CD4-positive, alpha-beta memory T cell (primary cell): Measurements from ENCODE around the gene SPSB3. TPM values are rescaled to one million over a fixed set of nuclear protein-coding genes. Genes with fewer than 3 reads are reported as not detected.
"Not testable (repeated sequence)": the region's sequence is repeated elsewhere in the genome, so short reads cannot be mapped to it uniquely, and the experiment has no call there.

Experiments used
- CTCF ChIA-PET: fragments of 350-600 bp; sonication (Branson Sonifier 250); formaldehyde crosslinking; loops from one replicate; lab custom pipeline; 2021; ENCODE audit warnings: inconsistent platforms; ENCODE audit not compliant: partially characterized antibody; lab: Charles Lee
- POLR2A ChIA-PET: fragments of 350-600 bp; sonication (Branson Sonifier 250); formaldehyde crosslinking; loops from one replicate; lab custom pipeline; 2021; ENCODE audit not compliant: partially characterized antibody; lab: Charles Lee
- DNase-seq, 5 donors: peaks; one replicate each; pipeline versions ENCODE4 v3.0.0 to v3.0.0-alpha.2; 2020 to 2022; ENCODE audit warnings: mixed read lengths in 1 of 5
- H3K27ac ChIP-seq: one replicate; pipeline ENCODE4 v1.7.0; 2013; ENCODE audit warnings: low read depth, low read length
- H3K27me3 ChIP-seq: 2 replicates; pipeline ENCODE4 v1.7.0; 2013; ENCODE audit warnings: mild to moderate bottlenecking, low read length, moderate library complexity; ENCODE audit not compliant: insufficient read depth
- H3K36me3 ChIP-seq: 2 replicates; pipeline ENCODE4 v1.7.0; 2013; ENCODE audit warnings: mild to moderate bottlenecking, low read length, moderate library complexity; ENCODE audit not compliant: insufficient read depth
- H3K4me1 ChIP-seq: 2 replicates; pipeline ENCODE4 v1.7.0; 2013; ENCODE audit warnings: mild to moderate bottlenecking, low read length, moderate library complexity; ENCODE audit not compliant: insufficient read depth
- H3K4me3 ChIP-seq, 2 donors: one replicate each; pipeline ENCODE4 v1.7.0; 2013; ENCODE audit warnings: low read length in 2 of 2, mild to moderate bottlenecking in 1 of 2
- H3K9me3 ChIP-seq, 2 donors: one replicate each; pipeline ENCODE4 v1.7.0; 2013; ENCODE audit warnings: low read length in 2 of 2, control low read depth in 1 of 2; ENCODE audit not compliant: control insufficient read depth in 1 of 2
- H3K27ac Mint-ChIP-seq, 7 donors: one replicate each; pipeline ENCODE4 v1.8.0; 2020 to 2021; ENCODE audit warnings: mixed read lengths in 7 of 7, mild to moderate bottlenecking in 6 of 7, inconsistent platforms in 3 of 7, moderate library complexity in 3 of 7
- H3K27me3 Mint-ChIP-seq, 2 donors: one replicate each; pipeline ENCODE4 v1.8.0; 2020 to 2021; ENCODE audit warnings: mixed read lengths in 2 of 2
- H3K36me3 Mint-ChIP-seq, 2 donors: one replicate each; pipeline ENCODE4 v1.8.0; 2020 to 2021; ENCODE audit warnings: mixed read lengths in 2 of 2, inconsistent platforms in 1 of 2, mild to moderate bottlenecking in 1 of 2
- H3K4me1 Mint-ChIP-seq, 4 donors: one replicate each; pipeline ENCODE4 v1.8.0; 2020 to 2021; ENCODE audit warnings: mixed read lengths in 4 of 4, mild to moderate bottlenecking in 1 of 4
- H3K4me3 Mint-ChIP-seq, 8 donors: one replicate each; pipeline ENCODE4 v1.8.0; 2020 to 2021; ENCODE audit warnings: mixed read lengths in 8 of 8, mild to moderate bottlenecking in 7 of 8, moderate library complexity in 6 of 8, inconsistent platforms in 3 of 8
- H3K9me3 Mint-ChIP-seq, 8 donors: one replicate each; pipeline ENCODE4 v1.8.0; 2020 to 2021; ENCODE audit warnings: mixed read lengths in 8 of 8, mild to moderate bottlenecking in 5 of 8, inconsistent platforms in 3 of 8, moderate library complexity in 1 of 8
- intact Hi-C: fragments of 100-400 bp; cut with micrococcal nuclease; formaldehyde crosslinking; loops from one replicate; pipeline ENCODE4 v1.15.1; 2023
- polyA plus RNA-seq, 2 donors: library from polyadenylated mRNA; unstranded; fragments of 300-500 nt; fragmentation: Illumina TruSeq; gene quantifications; one replicate each; pipeline ENCODE4 v1.2.3, GENCODE V29; 2021
- total RNA-seq, 2 experiments: library from RNA; stranded (reverse); gene quantifications; one replicate each; pipeline ENCODE4 v1.2.3, GENCODE V29; 2021

The SPSB3 gene
- total and polyA plus RNA-seq, 4 experiments from 2014 or later = 56.6 to 144 (median 103) TPM

GRCh38 chr16:1740781-1741490, 41.4 kb downstream of the SPSB3 start:
- peak in 1 of 5 donors; percentile 27 for DNase-seq
- peaks cover 25% of the 10 kb centered on the region for H3K36me3 ChIP-seq
- Mint-ChIP-seq H3K4me1 (no peaks in the 10 kb centered on the region), H3K36me3 (peaks cover 9 to 19% of the 10 kb centered on the region in 2 donors), H3K27ac (no peak overlapping the region), H3K27me3 (no peaks in the 10 kb centered on the region), H3K9me3 (no peaks in the 10 kb centered on the region), H3K4me3 (no peak overlapping the region)
- no peaks in the 10 kb centered on the region for H3K9me3 ChIP-seq
- no peaks in the 10 kb centered on the region for H3K4me1 ChIP-seq
- ChIA-PET POLR2A (interaction anchor here (0.6 kb wide), 1 partner anchor 77 kb away, joined by 3 read pairs; no protein-coding TSS in a partner anchor), CTCF (no interaction called here)
- H3K27ac ChIP-seq = no peak overlapping the region
- H3K4me3 ChIP-seq = no peak overlapping the region
- no peaks in the 10 kb centered on the region for H3K27me3 ChIP-seq
- intact Hi-C loops = loop anchor here (5.0 kb wide), 1 partner anchor 74 kb away; no protein-coding TSS in a partner anchor

DNA sequence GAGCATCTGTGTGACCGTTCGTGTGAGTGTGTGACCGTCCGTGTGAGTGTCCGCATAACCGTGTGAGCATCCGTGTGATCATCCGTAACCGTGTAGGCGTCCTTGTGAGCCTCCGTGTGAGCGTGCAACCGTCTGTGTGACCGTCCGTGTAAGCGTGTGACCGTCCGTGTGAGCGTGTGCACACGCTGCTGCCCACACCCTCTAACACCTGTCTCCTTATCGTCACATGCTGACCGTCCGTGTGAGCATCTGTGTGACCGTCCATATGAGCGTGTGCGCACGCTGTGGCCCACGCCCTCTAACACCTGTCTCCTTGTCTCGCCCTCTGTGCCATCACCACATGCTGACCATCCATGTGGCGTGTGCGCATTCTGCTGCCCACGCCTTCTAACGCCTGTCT, 42.1 kb downstream of the SPSB3 start:
- H3K4me1 Mint-ChIP-seq = no peaks in the 10 kb centered on the region
- H3K36me3 ChIP-seq = peaks cover 20% of the 10 kb centered on the region
- H3K4me3 Mint-ChIP-seq = no peak overlapping the region
- H3K36me3 Mint-ChIP-seq = peaks cover 8 to 13% of the 10 kb centered on the region in 2 donors
- no peaks in the 10 kb centered on the region for H3K27me3 Mint-ChIP-seq
- no peaks in the 10 kb centered on the region for H3K9me3 Mint-ChIP-seq
- CTCF ChIA-PET = no interaction called here
- intact Hi-C loops = loop anchor here (5.0 kb wide), 1 partner anchor 73 kb away; no protein-coding TSS in a partner anchor
- POLR2A ChIA-PET = interaction anchor here (0.7 kb wide), 1 partner anchor 248 kb away, joined by 5 read pairs; no protein-coding TSS in a partner anchor
- no peak overlapping the region for H3K27ac Mint-ChIP-seq
- H3K9me3 ChIP-seq = no peaks in the 10 kb centered on the region
- no peaks in the 10 kb centered on the region for H3K27me3 ChIP-seq
- H3K27ac ChIP-seq = no peak overlapping the region
- no peaks in the 10 kb centered on the region for H3K4me1 ChIP-seq
- no peak overlapping the region for H3K4me3 ChIP-seq
- DNase-seq = peak in 1 of 5 donors; percentile 28

GRCh38 chr16:1734816-1735215, 47.6 kb downstream of the SPSB3 start:
- H3K4me3 ChIP-seq = no peak overlapping the region
- peaks cover 20% of the 10 kb centered on the region for H3K36me3 ChIP-seq
- no peaks in the 10 kb centered on the region for H3K27me3 Mint-ChIP-seq
- H3K27me3 ChIP-seq = no peaks in the 10 kb centered on the region
- CTCF ChIA-PET = no interaction called here
- intact Hi-C loops = no loop called here
- no peaks in the 10 kb centered on the region for H3K4me1 ChIP-seq
- DNase-seq = no peak
- no peaks in the 10 kb centered on the region for H3K9me3 Mint-ChIP-seq
- H3K27ac ChIP-seq = no peak overlapping the region
- H3K36me3 Mint-ChIP-seq = peaks cover 0 to 13% of the 10 kb centered on the region in 2 donors
- POLR2A ChIA-PET = no interaction called here
- no peak overlapping the region for H3K27ac Mint-ChIP-seq
- H3K9me3 ChIP-seq = no peaks in the 10 kb centered on the region
- H3K4me1 Mint-ChIP-seq = no peaks in the 10 kb centered on the region
- H3K4me3 Mint-ChIP-seq = peak overlapping the region in 1 of 8 donors; percentile 10

DNA sequence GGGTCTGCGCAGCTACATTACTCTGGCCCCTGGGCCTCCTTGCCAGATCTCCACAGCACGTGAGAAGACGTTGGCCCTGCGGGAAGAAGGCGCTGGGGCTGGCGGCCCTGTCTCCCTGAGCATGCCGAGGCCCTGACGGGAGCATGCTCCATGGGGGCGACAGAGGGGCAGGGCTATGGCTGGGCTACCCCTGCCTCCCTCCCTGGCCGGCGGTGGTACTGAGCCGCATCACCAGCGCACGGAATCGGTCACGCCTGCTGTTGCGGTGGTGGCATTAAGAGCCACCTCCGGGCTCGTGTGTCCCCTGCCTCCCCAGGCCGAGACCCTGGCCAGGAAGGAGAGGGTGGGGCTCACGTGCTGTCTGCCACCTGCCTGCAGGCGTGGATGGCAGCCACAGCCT, 48.2 kb downstream of the SPSB3 start:
- Mint-ChIP-seq H3K9me3 (no peaks in the 10 kb centered on the region), H3K36me3 (peaks cover 0 to 16% of the 10 kb centered on the region in 2 donors), H3K4me1 (no peaks in the 10 kb centered on the region), H3K4me3 (no peak overlapping the region), H3K27ac (no peak overlapping the region), H3K27me3 (no peaks in the 10 kb centered on the region)
- Histone ChIP-seq H3K27me3 (no peaks in the 10 kb centered on the region), H3K4me1 (no peaks in the 10 kb centered on the region), H3K36me3 (peaks cover 22% of the 10 kb centered on the region), H3K4me3 (no peak overlapping the region), H3K9me3 (no peaks in the 10 kb centered on the region), H3K27ac (no peak overlapping the region)
- POLR2A ChIA-PET = no interaction called here
- intact Hi-C loops = no loop called here
- no peak for DNase-seq
- CTCF ChIA-PET = no interaction called here

GRCh38 chr16:1732551-1732987, 49.8 kb downstream of the SPSB3 start:
- intact Hi-C loops, H3K27ac Mint-ChIP-seq, H3K9me3 Mint-ChIP-seq, H3K4me1 ChIP-seq, H3K4me3 Mint-ChIP-seq, H3K4me1 Mint-ChIP-seq, H3K27me3 Mint-ChIP-seq, H3K27ac ChIP-seq, DNase-seq, POLR2A ChIA-PET, H3K27me3 ChIP-seq, H3K4me3 ChIP-seq, H3K9me3 ChIP-seq: not testable (repeated sequence)
- peaks cover 37% of the 10 kb centered on the region for H3K36me3 ChIP-seq
- CTCF ChIA-PET = interaction anchor here (1.0 to 1.4 kb wide), 2 partner anchors 26 to 27 kb away, joined by 3 read pairs; partner anchors contain the start of gene MAPK8IP3
- peaks cover 1 to 24% of the 10 kb centered on the region in 2 donors for H3K36me3 Mint-ChIP-seq

GRCh38 chr16:1732071-1732470, 50.3 kb downstream of the SPSB3 start:
- no peak for DNase-seq
- Histone ChIP-seq H3K4me3 (no peak overlapping the region), H3K4me1 (no peaks in the 10 kb centered on the region), H3K9me3 (no peaks in the 10 kb centered on the region), H3K36me3 (peaks cover 42% of the 10 kb centered on the region), H3K27ac (no peak overlapping the region), H3K27me3 (no peaks in the 10 kb centered on the region)
- Mint-ChIP-seq H3K9me3 (no peaks in the 10 kb centered on the region), H3K27me3 (no peaks in the 10 kb centered on the region), H3K27ac (peak overlapping the region in 1 of 7 donors; percentile 29), H3K4me3 (no peak overlapping the region), H3K36me3 (peaks cover 6 to 29% of the 10 kb centered on the region in 2 donors), H3K4me1 (peaks cover 0 to 4% (median 3%) of the 10 kb centered on the region in 4 donors)
- ChIA-PET CTCF (interaction anchor here (1.0 to 1.4 kb wide), 2 partner anchors 26 to 27 kb away, joined by 3 read pairs; partner anchors contain the start of gene MAPK8IP3), POLR2A (no interaction called here)
- intact Hi-C loops = no loop called here

- Mint-ChIP-seq H3K4me3 (no peak overlapping the region), H3K27me3 (no peaks in the 10 kb centered on the region), H3K9me3 (no peaks in the 10 kb centered on the region), H3K27ac (peak overlapping the region in 1 of 7 donors; percentile 29), H3K4me1 (peaks cover 0 to 7% (median 6%) of the 10 kb centered on the region in 4 donors), H3K36me3 (peaks cover 11 to 33% of the 10 kb centered on the region in 2 donors)
- H3K9me3 ChIP-seq = no peaks in the 10 kb centered on the region
- ChIA-PET CTCF (no interaction called here), POLR2A (no interaction called here)
- intact Hi-C loops = no loop called here
- no peak overlapping the region for H3K27ac ChIP-seq
- H3K4me3 ChIP-seq = no peak overlapping the region
- H3K4me1 ChIP-seq = no peaks in the 10 kb centered on the region
- no peak for DNase-seq
- H3K27me3 ChIP-seq = no peaks in the 10 kb centered on the region
- peaks cover 43% of the 10 kb centered on the region for H3K36me3 ChIP-seq
These were observed 50.8 kb downstream of the SPSB3 start for GRCh38 chr16:1731603-1732002.
